Activated T-cell treated with anti-CD3 and anti-CD28 coated beads, Interleukin-2, amount 50 U/mL, for 72 hours (primary cell): Measurements from ENCODE around the gene ZC3H14. TPM values are rescaled to one million over a fixed set of nuclear protein-coding genes. Genes with fewer than 3 reads are reported as not detected.
"Not testable (repeated sequence)": the region's sequence is repeated elsewhere in the genome, so short reads cannot be mapped to it uniquely, and the experiment has no call there.

Source experiments
- ATAC-seq, 2 donors: fragments of 150-1000 bp; cut with Tn5 transposase; replicated peaks in 1 of 2; 2 replicates each; pipeline ENCODE4 v1.10.0; 2021; ENCODE audit warnings: moderate library complexity in 2 of 2, mild to moderate bottlenecking in 1 of 2
- DNase-seq, 2 donors: peaks; one replicate each; pipeline ENCODE4 v3.0.0; 2021 to 2022; ENCODE audit warnings: mixed read lengths in 1 of 2
- H3K27ac Mint-ChIP-seq: one replicate; pipeline ENCODE4 v1.8.0; 2022; ENCODE audit warnings: mild to moderate bottlenecking, moderate library complexity, mixed read lengths
- H3K27me3 Mint-ChIP-seq: one replicate; pipeline ENCODE4 v1.8.0; 2022; ENCODE audit warnings: low read depth, mixed read lengths
- H3K36me3 Mint-ChIP-seq, 2 donors: one replicate each; pipeline ENCODE4 v1.8.0; 2022; ENCODE audit warnings: mixed read lengths in 2 of 2, mild to moderate bottlenecking in 1 of 2; ENCODE audit not compliant: insufficient read depth in 2 of 2
- H3K4me1 Mint-ChIP-seq: one replicate; pipeline ENCODE4 v1.8.0; 2022; ENCODE audit warnings: low read depth, mixed read lengths
- H3K4me3 Mint-ChIP-seq, 2 donors: one replicate each; pipeline ENCODE4 v1.8.0; 2022; ENCODE audit warnings: mild to moderate bottlenecking in 2 of 2, mixed read lengths in 2 of 2, moderate library complexity in 2 of 2
- H3K9me3 Mint-ChIP-seq, 2 donors: one replicate each; pipeline ENCODE4 v1.8.0; 2022; ENCODE audit warnings: mixed read lengths in 2 of 2
- total RNA-seq, 2 donors: library from RNA; stranded (reverse); gene quantifications; one replicate each; pipeline ENCODE4 v1.2.3, GENCODE V29; 2022

ZC3H14 gene
- total RNA-seq, result 10 to 100 TPM; 44.2 to 58.9 TPM

GRCh38 chr14:88562831-88563686, at the start of gene ZC3H14:
Gene ZC3H14 (plus strand): TSS chr14:88563037. CDS start chr14:88563134, 97 bp downstream.
- Mint-ChIP-seq H3K36me3 (peaks cover 3 to 15% of the 10 kb centered on the region in 2 donors), H3K27me3 (peaks cover 22% of the 10 kb centered on the region), H3K4me1 (peaks cover 31% of the 10 kb centered on the region), H3K9me3 (peaks cover 0 to 2% of the 10 kb centered on the region in 2 donors), H3K27ac (peak within 1 kb of the TSS; percentile 92), H3K4me3 (peak within 1 kb of the TSS; percentile 90 to 96)
- peak; percentile 96 to 97 for ATAC-seq
- peak; percentile 89 to 92 for DNase-seq

- H3K4me3 Mint-ChIP-seq, result no peak overlapping the region
Observed at GRCh38 chr14:88515499-88516221, 47.2 kb upstream of the ZC3H14 start.

GRCh38 chr14:88516861-88517357, 45.9 kb upstream of the ZC3H14 start:
- DNase-seq (no peak), ATAC-seq (no peak)
- no peak overlapping the region for H3K27ac Mint-ChIP-seq
- H3K36me3 Mint-ChIP-seq, result no peaks in the 10 kb centered on the region
- no peaks in the 10 kb centered on the region for H3K9me3 Mint-ChIP-seq
- H3K4me3 Mint-ChIP-seq, result peak overlapping the region in 1 of 2 donors; percentile 15
- peaks cover 8% of the 10 kb centered on the region for H3K4me1 Mint-ChIP-seq
- H3K27me3 Mint-ChIP-seq, result peaks cover 37% of the 10 kb centered on the region

More at GRCh38 chr14:88515499-88516221, 47.2 kb upstream of the ZC3H14 start:
- H3K27me3 Mint-ChIP-seq, result peaks cover 28% of the 10 kb centered on the region
- no peak for DNase-seq
- H3K9me3 Mint-ChIP-seq, result no peaks in the 10 kb centered on the region
- no peak overlapping the region for H3K27ac Mint-ChIP-seq
- ATAC-seq, result no peak
- no peaks in the 10 kb centered on the region for H3K36me3 Mint-ChIP-seq
- H3K4me1 Mint-ChIP-seq, result peaks cover 8% of the 10 kb centered on the region

GRCh38 chr14:88518592-88519512, 44.0 kb upstream of the ZC3H14 start:
- no peaks in the 10 kb centered on the region for H3K9me3 Mint-ChIP-seq
- no peak overlapping the region for H3K27ac Mint-ChIP-seq
- peaks cover 38% of the 10 kb centered on the region for H3K27me3 Mint-ChIP-seq
- H3K4me3 Mint-ChIP-seq, result no peak overlapping the region
- peaks cover 8% of the 10 kb centered on the region for H3K4me1 Mint-ChIP-seq
- DNase-seq, result no peak
- ATAC-seq, result no peak
- H3K36me3 Mint-ChIP-seq, result no peaks in the 10 kb centered on the region

- H3K4me3 Mint-ChIP-seq, result no peak overlapping the region
- no peak overlapping the region for H3K27ac Mint-ChIP-seq
- no peaks in the 10 kb centered on the region for H3K9me3 Mint-ChIP-seq
- peaks cover 8% of the 10 kb centered on the region for H3K4me1 Mint-ChIP-seq
- DNase-seq (no peak), ATAC-seq (no peak)
- H3K27me3 Mint-ChIP-seq, result peaks cover 34% of the 10 kb centered on the region
- no peaks in the 10 kb centered on the region for H3K36me3 Mint-ChIP-seq
Observed at GRCh38 chr14:88519907-88520306, 42.9 kb upstream of the ZC3H14 start.

- Mint-ChIP-seq H3K4me3 (no peak overlapping the region), H3K4me1 (peaks cover 4% of the 10 kb centered on the region), H3K27me3 (peaks cover 20% of the 10 kb centered on the region), H3K36me3 (no peaks in the 10 kb centered on the region), H3K9me3 (no peaks in the 10 kb centered on the region), H3K27ac (no peak overlapping the region)
- DNase-seq (no peak), ATAC-seq (no peak)
Observed at GRCh38 chr14:88521818-88522217, 41.0 kb upstream of the ZC3H14 start.

- no peak overlapping the region for H3K27ac Mint-ChIP-seq
- DNase-seq (no peak), ATAC-seq (no peak)
- H3K36me3 Mint-ChIP-seq, result no peaks in the 10 kb centered on the region
- peaks cover 16% of the 10 kb centered on the region for H3K27me3 Mint-ChIP-seq
- H3K9me3 Mint-ChIP-seq, result no peaks in the 10 kb centered on the region
- no peak overlapping the region for H3K4me3 Mint-ChIP-seq
- no peaks in the 10 kb centered on the region for H3K4me1 Mint-ChIP-seq
Observed at GRCh38 chr14:88522393-88522792, 40.4 kb upstream of the ZC3H14 start.

GRCh38 chr14:88529889-88530288, 32.9 kb upstream of the ZC3H14 start:
- not testable (repeated sequence) for DNase-seq, H3K4me1 Mint-ChIP-seq, H3K9me3 Mint-ChIP-seq, H3K4me3 Mint-ChIP-seq, ATAC-seq, H3K27ac Mint-ChIP-seq, H3K36me3 Mint-ChIP-seq, H3K27me3 Mint-ChIP-seq

GRCh38 chr14:88533064-88533602, 29.7 kb upstream of the ZC3H14 start:
- Mint-ChIP-seq H3K4me1 (no peaks in the 10 kb centered on the region), H3K27me3 (no peaks in the 10 kb centered on the region), H3K9me3 (peaks cover 0 to 6% of the 10 kb centered on the region in 2 donors), H3K4me3 (no peak overlapping the region), H3K27ac (no peak overlapping the region), H3K36me3 (peaks cover 1 to 2% of the 10 kb centered on the region in 2 donors)
- DNase-seq (no peak), ATAC-seq (no peak)

- no peaks in the 10 kb centered on the region for H3K4me1 Mint-ChIP-seq
- no peak overlapping the region for H3K4me3 Mint-ChIP-seq
- no peaks in the 10 kb centered on the region for H3K9me3 Mint-ChIP-seq
- H3K36me3 Mint-ChIP-seq, result no peaks in the 10 kb centered on the region
- no peak for ATAC-seq
- H3K27ac Mint-ChIP-seq, result no peak overlapping the region
- DNase-seq, result no peak
- no peaks in the 10 kb centered on the region for H3K27me3 Mint-ChIP-seq
Observed at GRCh38 chr14:88535149-88535548, 27.7 kb upstream of the ZC3H14 start.

- H3K36me3 Mint-ChIP-seq, result no peaks in the 10 kb centered on the region
Observed at GRCh38 chr14:88535813-88536212, 27.0 kb upstream of the ZC3H14 start.

GRCh38 chr14:88541324-88541723, 21.5 kb upstream of the ZC3H14 start:
- no peak overlapping the region for H3K4me3 Mint-ChIP-seq
- DNase-seq (no peak), ATAC-seq (no peak)
- H3K9me3 Mint-ChIP-seq, result no peaks in the 10 kb centered on the region
- H3K4me1 Mint-ChIP-seq, result no peaks in the 10 kb centered on the region
- no peaks in the 10 kb centered on the region for H3K36me3 Mint-ChIP-seq
- H3K27ac Mint-ChIP-seq, result no peak overlapping the region
- no peaks in the 10 kb centered on the region for H3K27me3 Mint-ChIP-seq

More at GRCh38 chr14:88535813-88536212, 27.0 kb upstream of the ZC3H14 start:
- Mint-ChIP-seq H3K9me3 (no peaks in the 10 kb centered on the region), H3K27me3 (no peaks in the 10 kb centered on the region), H3K4me3 (no peak overlapping the region), H3K27ac (no peak overlapping the region), H3K4me1 (no peaks in the 10 kb centered on the region)
- ATAC-seq, result no peak
- DNase-seq, result no peak
